H54 (cell line): ENCODE results near the gene WDPCP.
"Not testable (repeated sequence)": the region's sequence is repeated elsewhere in the genome, so short reads cannot be mapped to it uniquely, and the experiment has no call there.

ENCODE experiments used
- DNase-seq: peaks from one replicate; pipeline ENCODE4 v3.0.0; 2011; ENCODE audit warnings: low spot score, mixed read lengths; ENCODE audit not compliant: insufficient read length
- FAIRE-seq: peaks from 3 replicates; lab custom pipeline; 2011; peaks lifted over from hg19 to GRCh38; lab: Jason Lieb, UNC
- POLR2A ChIP-seq: IDR thresholded peaks from 2 replicates; pipeline ENCODE4 v1.6.1; 2011; ENCODE audit warnings: low read depth, mild to moderate bottlenecking, low read length

Gene WDPCP

GRCh38 chr2:63121055-63121834 is 467.0 kb downstream of the WDPCP start:
- DNase-seq (no peak), FAIRE-seq (no peak)

GRCh38 chr2:63118821-63119220 is 469.5 kb downstream of the WDPCP start:
- FAIRE-seq (no peak), DNase-seq (no peak)
- no peak for TF ChIP-seq POLR2A

More at GRCh38 chr2:63121055-63121834, 467.0 kb downstream of the WDPCP start:
- no peak for TF ChIP-seq POLR2A

DNA sequence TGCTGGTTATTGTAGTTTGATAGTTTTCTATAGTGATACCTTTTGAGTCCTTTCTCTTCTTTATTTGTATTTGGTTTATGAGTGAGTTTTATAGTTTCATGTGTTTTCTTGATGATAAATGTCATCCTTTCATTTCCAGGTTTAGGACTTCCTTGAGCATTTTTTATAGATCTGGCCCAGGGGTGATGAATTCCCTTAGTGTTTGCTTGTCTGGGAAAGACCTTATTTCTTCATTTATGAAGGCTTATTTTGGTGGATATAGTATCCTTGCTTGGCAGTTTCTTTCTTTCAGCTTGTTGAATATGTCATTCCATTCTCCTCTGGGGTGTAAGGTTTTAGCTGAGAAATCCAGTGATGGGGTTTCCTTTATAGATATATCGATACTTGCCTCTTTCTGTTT is 483.8 kb downstream of the WDPCP start:
- DNase-seq (no peak), FAIRE-seq (no peak)
- no peak for TF ChIP-seq POLR2A

- no peak for DNase-seq
- no peak for FAIRE-seq
- no peak for TF ChIP-seq POLR2A
Measured at GRCh38 chr2:63101954-63102353, 486.3 kb downstream of the WDPCP start.

DNA sequence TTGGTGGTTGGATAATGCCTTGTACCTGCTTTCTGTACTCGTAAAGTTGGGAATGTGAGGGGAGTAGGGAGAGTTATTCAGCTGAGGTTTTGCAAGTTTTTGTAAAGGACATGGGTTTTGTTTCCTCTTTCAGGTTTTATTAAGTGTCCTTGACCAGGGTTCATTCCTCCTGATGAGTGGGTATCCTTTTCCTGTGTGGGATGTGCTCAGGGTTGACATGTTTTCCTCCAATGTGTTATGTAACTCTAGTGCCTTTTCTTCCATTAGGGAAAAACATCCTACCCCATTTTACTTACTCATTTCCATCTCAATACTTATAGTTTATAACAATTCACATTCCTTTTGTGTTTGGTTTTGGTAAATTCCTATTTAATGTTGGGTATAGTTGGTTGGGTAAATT is 489.2 kb downstream of the WDPCP start:
- DNase-seq (no peak), FAIRE-seq (no peak)
- TF ChIP-seq POLR2A: no peak

GRCh38 chr2:63096491-63096890 is 491.8 kb downstream of the WDPCP start:
- DNase-seq (no peak), FAIRE-seq (no peak)
- no peak for TF ChIP-seq POLR2A

DNA sequence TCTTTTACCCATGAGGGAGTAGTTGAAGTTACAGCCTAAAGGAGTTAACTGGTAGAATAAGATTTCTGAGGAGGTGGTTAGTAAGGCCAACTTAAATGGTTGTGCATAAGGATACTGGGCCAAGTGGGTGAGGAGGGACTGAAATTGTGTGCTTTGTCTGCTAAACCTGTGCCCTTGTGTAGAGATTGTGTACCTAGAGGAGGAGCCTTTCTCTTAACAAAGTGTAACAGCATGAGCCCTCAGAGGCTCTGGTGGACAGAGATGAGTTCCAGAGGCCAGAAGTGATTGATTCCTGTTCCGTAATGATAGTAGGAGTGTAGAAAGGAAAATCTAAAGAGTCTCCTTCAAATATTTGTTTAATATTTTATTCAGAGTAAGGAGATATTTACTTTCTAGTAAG is 494.8 kb downstream of the WDPCP start:
- TF ChIP-seq POLR2A: no peak
- DNase-seq: no peak
- FAIRE-seq: no peak

- TF ChIP-seq POLR2A: no peak
- DNase-seq: no peak
- FAIRE-seq: no peak
Measured at GRCh38 chr2:63092857-63093256, 495.4 kb downstream of the WDPCP start.

GRCh38 chr2:63092401-63092800 is 495.9 kb downstream of the WDPCP start:
- DNase-seq (no peak), FAIRE-seq (no peak)
- TF ChIP-seq POLR2A: no peak

DNA sequence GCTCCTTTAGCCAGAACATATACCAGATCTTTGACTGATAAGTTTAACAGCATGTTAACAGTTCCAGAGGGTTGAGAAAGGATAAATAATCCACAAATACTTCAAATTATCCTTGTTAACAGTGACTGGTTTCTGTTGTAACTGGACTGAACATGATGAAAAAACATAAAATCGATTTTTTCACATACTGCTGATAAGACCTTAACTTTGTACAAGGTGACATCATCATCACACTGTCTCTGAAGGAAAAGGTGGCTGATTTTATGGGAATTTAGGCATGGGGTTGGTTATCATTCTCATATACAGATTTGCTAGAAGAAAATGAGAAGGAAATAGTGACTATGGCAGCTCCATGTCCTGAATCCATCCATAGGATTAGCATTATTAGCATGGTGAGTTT is 501.6 kb downstream of the WDPCP start:
- FAIRE-seq (no peak), DNase-seq (no peak)
- TF ChIP-seq POLR2A: no peak

DNA sequence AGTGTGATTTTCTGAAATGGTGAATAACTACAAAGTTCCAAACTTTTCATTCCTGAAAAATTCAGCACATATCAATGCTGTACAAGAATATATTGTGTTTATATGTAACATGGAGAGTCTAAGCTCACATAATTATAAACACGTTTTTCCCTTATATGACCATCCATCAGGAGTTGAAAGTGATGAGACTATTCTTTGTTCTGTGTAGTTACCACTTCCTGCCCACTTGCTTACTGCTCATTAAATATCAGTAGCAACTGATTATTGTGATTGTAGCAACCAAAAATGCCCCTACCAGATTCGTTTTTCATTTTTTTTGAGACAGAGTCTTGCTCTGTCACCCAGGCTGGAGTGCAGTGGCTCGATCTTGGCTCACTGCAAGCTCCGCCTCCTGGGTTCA is 506.9 kb downstream of the WDPCP start:
- FAIRE-seq: no peak
- no peak for TF ChIP-seq POLR2A

GRCh38 chr2:63078852-63079606 is 509.2 kb downstream of the WDPCP start:
- FAIRE-seq (peak; percentile 79), DNase-seq (no peak)
- no peak for TF ChIP-seq POLR2A

More for the DNA sequence above, 506.9 kb downstream of the WDPCP start:
- DNase-seq: no peak

- FAIRE-seq, DNase-seq: not testable (repeated sequence)
Measured at GRCh38 chr2:63074399-63074798, 513.9 kb downstream of the WDPCP start.

DNA sequence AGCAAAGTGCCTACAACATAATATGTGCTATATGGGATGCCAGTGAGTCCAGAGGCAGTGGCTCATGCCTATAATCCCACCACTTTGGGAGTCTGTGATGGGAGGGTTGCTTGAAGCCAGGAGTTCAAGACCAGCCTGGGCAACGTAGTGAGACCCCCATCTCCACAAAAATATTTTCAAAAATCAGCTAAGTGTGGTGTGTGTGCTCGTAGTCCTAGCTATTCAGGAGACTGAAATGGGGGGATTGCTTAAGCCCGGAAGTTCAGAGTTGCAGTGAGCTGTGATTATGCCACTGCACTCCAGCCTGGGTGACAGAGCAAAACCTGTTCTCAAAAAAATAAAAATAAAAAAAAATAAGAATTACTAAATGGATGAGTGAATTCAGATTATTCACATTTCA is 514.3 kb downstream of the WDPCP start:
- no peak for TF ChIP-seq POLR2A
- FAIRE-seq (no peak), DNase-seq (no peak)
